Mucosa of stomach (tissue), 1 donor: ENCODE data around the gene PIGM.
"Not testable (repeated sequence)": the region's sequence is repeated elsewhere in the genome, so short reads cannot be mapped to it uniquely, and the experiment has no call there.

Experiments used
- H3K27me3 ChIP-seq: one replicate; pipeline ENCODE4 v1.7.0; 2013; ENCODE audit warnings: mild to moderate bottlenecking, low read length; ENCODE audit not compliant: control insufficient read depth, insufficient read depth
- H3K36me3 ChIP-seq: one replicate; pipeline ENCODE4 v1.7.0; 2013; ENCODE audit warnings: low read length; ENCODE audit not compliant: control insufficient read depth, insufficient read depth
- H3K4me1 ChIP-seq: one replicate; pipeline ENCODE4 v1.7.0; 2013; ENCODE audit warnings: mild to moderate bottlenecking, low read length; ENCODE audit not compliant: control insufficient read depth, insufficient read depth
- H3K4me3 ChIP-seq: one replicate; pipeline ENCODE4 v1.7.0; 2013; ENCODE audit warnings: low read length
- H3K9ac ChIP-seq: one replicate; pipeline ENCODE4 v1.7.0; 2013; ENCODE audit warnings: mild to moderate bottlenecking, low read length, moderate library complexity
- H3K9me3 ChIP-seq: one replicate; pipeline ENCODE4 v1.7.0; 2013; ENCODE audit warnings: mild to moderate bottlenecking, low read length, moderate library complexity; ENCODE audit not compliant: control insufficient read depth
- donor health status: Pancreatic carcinoma.

The PIGM gene

DNA sequence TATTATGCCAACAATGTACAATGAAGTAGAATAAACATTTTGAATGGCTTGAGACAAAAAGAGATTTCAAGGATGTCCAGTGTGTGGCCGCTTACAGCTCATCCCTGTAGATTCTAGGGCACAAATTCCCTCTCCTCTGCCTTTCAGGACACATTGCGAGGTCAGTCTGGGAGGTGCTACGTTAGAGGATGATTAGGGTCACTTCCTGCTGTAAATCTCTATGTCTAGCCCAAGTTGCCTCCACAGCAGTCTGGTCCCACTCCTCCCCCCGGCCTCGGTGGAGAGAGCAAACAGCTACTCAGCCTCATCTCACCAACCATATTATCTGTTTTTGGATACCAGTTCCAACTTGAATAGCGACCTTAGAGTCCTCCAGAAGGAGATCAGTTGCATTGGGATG lies 21.1 kb upstream of the PIGM start:
- Histone ChIP-seq H3K4me3 (no peak overlapping the region), H3K27me3 (peaks cover 13% of the 10 kb centered on the region), H3K9me3 (no peaks in the 10 kb centered on the region), H3K36me3 (no peaks in the 10 kb centered on the region), H3K9ac (no peak overlapping the region), H3K4me1 (no peaks in the 10 kb centered on the region)

DNA sequence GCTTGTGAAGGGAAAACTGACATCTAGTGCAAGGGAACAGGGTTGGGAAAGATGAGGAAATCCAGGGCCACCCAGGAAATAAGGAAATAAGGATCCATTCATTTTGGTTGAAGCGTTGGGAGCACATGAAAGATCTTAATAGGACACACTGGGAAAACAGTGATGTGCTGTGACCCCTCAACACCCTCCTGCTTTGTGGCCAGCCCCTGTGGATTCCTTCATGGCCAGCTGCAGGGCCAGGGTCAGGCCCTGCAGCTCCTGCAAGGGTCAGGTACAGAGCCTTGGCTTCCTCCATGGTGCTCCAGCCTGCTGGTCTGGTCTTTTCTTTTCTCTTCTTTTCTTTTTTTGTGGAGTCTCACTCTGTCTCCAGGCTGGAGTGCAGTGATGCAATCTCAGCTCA lies 18.8 kb upstream of the PIGM start:
- Histone ChIP-seq H3K4me3 (no peak overlapping the region), H3K36me3 (no peaks in the 10 kb centered on the region), H3K9ac (no peak overlapping the region), H3K4me1 (peaks cover 8% of the 10 kb centered on the region), H3K27me3 (peaks cover 19% of the 10 kb centered on the region), H3K9me3 (no peaks in the 10 kb centered on the region)

DNA sequence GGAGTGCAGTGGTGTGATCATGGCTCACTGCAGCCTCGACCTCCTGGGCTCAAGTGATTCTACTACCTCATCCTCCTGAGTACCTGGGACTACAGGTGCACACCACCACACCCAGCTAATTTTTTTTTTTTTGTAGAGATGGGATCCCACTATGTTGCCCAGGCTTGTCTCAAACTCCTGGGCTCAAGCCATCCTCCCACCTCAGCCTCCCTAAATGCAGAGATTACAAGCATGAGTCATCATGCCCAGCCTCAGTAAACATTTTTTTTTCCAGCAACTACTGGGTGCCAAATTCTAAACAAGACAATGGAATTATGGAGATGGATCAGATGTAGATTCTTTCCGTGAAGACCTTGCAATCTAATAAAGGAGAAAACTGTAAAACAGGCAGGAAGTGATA lies 18.4 kb upstream of the PIGM start:
- H3K4me3 ChIP-seq, H3K9ac ChIP-seq, H3K4me1 ChIP-seq: not testable (repeated sequence)

DNA sequence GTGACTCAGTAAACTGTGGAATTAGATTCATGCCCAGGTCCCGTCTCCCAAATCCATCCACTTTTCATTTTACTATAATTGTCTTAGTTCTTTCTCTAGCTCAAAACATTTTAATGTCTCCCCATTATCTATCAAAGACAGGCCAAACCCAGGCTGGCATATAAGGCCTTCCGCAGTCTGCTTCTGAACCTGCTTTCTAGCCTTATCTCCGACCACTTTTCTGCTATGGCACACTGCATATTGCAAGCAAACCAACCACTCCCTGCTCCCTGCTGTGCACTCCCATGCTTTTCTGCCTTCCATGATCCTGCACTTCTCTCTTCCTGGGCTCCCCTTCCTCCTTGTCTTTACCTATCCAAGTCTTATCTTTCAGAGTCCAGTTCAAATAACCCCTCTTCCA lies 17.3 kb upstream of the PIGM start:
- Histone ChIP-seq H3K9ac (no peak overlapping the region), H3K9me3 (no peaks in the 10 kb centered on the region), H3K4me3 (no peak overlapping the region), H3K36me3 (no peaks in the 10 kb centered on the region), H3K4me1 (peaks cover 8% of the 10 kb centered on the region), H3K27me3 (peaks cover 19% of the 10 kb centered on the region)

More for the DNA sequence above, 18.4 kb upstream of the PIGM start:
- H3K27me3 ChIP-seq = peaks cover 19% of the 10 kb centered on the region
- not testable (repeated sequence) for H3K9me3 ChIP-seq, H3K36me3 ChIP-seq

DNA sequence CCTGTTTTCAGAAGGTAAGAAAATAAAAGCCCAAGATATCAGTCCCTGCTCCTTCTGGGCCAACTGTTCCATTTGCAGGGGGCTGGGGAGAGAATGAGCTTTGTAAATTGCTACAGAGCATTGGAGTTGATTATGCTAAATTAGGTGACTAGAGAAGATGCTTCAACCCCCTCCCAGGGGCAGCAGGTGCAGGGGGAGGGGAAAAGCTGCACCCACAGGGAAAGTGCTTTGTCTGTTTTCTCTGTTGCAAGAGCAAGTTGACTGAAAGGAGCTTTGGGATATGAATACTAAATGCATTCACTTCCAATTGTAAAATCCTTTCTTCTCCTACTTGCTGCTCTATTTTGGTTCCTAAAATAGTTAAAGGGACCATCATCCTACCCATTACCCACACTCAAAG lies 16.5 kb upstream of the PIGM start:
- Histone ChIP-seq H3K27me3 (peaks cover 13% of the 10 kb centered on the region), H3K9ac (no peak overlapping the region), H3K4me3 (no peak overlapping the region), H3K9me3 (no peaks in the 10 kb centered on the region), H3K4me1 (peaks cover 8% of the 10 kb centered on the region), H3K36me3 (no peaks in the 10 kb centered on the region)

DNA sequence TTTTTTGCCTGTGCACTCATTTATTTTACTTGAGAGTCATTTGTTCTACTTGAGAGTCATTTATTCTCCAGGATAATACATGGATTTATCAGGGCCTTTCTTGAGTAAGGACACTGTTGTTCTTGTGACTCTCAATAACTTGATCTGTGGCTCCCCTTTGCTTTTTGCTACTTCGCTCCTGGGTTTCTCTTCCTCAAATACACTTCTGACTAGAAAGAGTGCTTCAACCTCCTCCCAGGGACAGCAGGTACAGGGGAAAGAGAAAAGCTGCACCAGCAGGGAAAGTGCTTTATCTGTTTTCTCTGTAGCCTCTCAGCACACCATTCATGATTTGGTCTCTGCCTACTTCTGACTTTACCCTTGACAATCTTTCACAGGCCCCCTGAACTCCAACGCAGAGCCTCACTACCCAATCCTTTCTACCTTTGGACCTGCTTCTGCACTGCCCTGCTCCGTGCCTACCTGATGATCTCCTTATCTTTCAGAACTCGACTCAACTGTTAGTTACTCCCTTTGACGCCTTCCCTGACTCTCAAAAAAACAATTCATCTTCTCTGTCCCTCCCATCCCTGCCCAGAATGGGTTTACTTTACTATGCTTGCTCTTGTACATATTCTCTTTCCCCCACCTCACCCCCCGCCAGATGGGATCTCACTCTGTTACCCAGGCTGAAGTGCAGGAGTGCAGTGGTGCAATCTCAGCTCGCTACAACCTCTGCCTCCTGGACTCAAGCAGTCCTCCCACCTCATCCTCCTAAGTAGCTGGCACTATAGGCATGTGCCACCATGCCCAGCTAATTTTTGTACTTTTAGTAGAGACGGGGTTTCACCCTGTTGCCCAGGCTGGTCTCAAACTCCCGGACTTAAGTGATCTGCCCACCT lies 15.6 kb upstream of the PIGM start:
- H3K36me3 ChIP-seq = no peaks in the 10 kb centered on the region
- no peaks in the 10 kb centered on the region for H3K9me3 ChIP-seq
- peaks cover 8% of the 10 kb centered on the region for H3K4me1 ChIP-seq
- no peak overlapping the region for H3K4me3 ChIP-seq
- H3K9ac ChIP-seq = peak overlapping the region; percentile 8
- peaks cover 9% of the 10 kb centered on the region for H3K27me3 ChIP-seq

DNA sequence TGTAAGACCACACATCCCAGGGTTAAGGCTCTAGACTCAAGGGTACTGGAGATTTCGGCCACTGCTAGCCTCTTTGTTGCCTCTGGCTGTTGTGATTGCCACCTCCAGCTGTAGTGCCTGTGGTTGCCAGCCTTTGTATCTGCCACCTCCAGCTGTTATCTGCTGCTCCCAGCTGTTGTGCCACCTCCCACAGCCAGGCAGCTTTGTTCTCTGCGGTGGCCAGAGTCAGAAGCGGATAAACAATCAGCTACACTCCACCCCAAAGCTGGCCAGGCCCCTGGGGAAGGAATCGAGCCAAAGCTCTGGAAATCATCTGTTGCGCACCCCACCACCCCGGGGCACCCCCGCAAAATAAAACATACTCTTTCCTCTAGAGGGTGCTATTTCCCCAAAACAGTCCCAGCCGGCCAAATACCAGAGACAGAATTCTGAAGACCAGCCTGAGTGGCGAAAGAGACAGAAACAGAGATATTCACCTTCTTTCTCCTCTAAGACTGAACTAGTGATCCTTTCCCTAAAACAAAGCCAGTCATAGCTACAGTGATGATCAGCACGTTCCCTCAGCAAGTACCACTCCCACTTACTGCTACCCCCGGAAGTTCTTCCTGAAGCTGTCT lies 14.8 kb upstream of the PIGM start:
- Histone ChIP-seq H3K27me3 (peaks cover 6% of the 10 kb centered on the region), H3K4me1 (peaks cover 8% of the 10 kb centered on the region), H3K4me3 (no peak overlapping the region), H3K9ac (peak overlapping the region; percentile 8), H3K36me3 (no peaks in the 10 kb centered on the region), H3K9me3 (no peaks in the 10 kb centered on the region)

DNA sequence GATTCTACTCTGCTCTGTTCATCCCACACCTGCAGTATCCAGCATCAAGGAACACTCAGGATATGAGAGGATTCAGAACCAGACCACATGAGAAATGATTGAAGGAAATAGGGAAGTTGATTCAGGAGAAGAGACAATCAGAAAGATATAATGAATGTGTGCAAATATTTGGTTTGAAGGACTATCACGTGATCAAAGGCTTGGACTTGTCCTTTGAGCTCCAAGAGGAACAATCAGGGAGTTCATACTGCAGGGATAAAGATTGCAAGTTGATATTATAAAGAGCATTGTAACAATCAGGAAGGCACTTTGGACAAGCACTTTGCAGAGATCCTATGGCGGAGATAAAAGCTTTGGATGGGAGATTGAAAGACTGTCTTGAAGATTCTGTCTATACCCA lies 13.9 kb upstream of the PIGM start:
- Histone ChIP-seq H3K9ac (no peak overlapping the region), H3K4me3 (no peak overlapping the region), H3K27me3 (peaks cover 6% of the 10 kb centered on the region), H3K36me3 (no peaks in the 10 kb centered on the region), H3K9me3 (no peaks in the 10 kb centered on the region), H3K4me1 (peaks cover 8% of the 10 kb centered on the region)

DNA sequence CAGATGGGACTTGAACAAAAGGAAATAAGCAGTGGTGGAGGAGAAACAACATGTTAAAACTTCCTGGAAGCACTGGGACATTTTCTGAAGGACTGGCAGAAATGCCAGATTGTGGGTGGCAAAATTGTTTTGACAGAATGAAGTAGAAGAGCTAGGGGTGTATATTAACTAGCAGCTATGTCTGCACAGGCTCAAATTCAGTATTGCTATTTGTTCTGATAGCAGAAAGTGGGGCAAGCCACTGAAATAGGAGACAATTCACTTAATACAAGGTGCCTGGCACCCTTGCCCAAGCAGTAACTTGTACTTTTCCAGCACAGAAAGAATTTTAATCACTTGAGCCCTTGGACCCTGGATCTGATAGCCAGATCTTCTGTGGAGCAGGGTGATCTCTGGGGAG lies 11.8 kb upstream of the PIGM start:
- Histone ChIP-seq H3K4me1 (peaks cover 8% of the 10 kb centered on the region), H3K4me3 (no peak overlapping the region), H3K36me3 (no peaks in the 10 kb centered on the region), H3K9ac (no peak overlapping the region), H3K27me3 (peaks cover 6% of the 10 kb centered on the region), H3K9me3 (no peaks in the 10 kb centered on the region)

DNA sequence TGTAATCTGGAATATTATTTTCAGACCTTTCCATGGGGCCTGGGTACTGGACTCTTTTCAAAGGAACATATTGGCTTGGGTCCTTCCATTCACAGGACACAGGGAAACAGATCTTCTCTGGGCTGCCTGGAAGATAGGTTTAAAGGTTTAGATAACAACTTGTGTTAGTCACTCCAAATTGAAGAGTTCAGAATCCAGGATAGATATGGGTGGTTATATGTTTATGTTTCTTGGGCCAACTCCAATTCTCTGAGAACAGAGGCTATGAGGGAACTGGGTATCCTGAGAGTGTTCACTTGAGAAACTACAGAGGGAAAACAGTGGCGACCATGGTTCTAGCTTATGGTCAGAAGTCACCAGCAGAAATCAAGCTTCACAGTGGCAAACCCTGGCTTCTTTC lies 8.7 kb upstream of the PIGM start:
- Histone ChIP-seq H3K36me3 (no peaks in the 10 kb centered on the region), H3K4me1 (no peaks in the 10 kb centered on the region), H3K9me3 (no peaks in the 10 kb centered on the region), H3K9ac (no peak overlapping the region), H3K4me3 (no peak overlapping the region), H3K27me3 (no peaks in the 10 kb centered on the region)

DNA sequence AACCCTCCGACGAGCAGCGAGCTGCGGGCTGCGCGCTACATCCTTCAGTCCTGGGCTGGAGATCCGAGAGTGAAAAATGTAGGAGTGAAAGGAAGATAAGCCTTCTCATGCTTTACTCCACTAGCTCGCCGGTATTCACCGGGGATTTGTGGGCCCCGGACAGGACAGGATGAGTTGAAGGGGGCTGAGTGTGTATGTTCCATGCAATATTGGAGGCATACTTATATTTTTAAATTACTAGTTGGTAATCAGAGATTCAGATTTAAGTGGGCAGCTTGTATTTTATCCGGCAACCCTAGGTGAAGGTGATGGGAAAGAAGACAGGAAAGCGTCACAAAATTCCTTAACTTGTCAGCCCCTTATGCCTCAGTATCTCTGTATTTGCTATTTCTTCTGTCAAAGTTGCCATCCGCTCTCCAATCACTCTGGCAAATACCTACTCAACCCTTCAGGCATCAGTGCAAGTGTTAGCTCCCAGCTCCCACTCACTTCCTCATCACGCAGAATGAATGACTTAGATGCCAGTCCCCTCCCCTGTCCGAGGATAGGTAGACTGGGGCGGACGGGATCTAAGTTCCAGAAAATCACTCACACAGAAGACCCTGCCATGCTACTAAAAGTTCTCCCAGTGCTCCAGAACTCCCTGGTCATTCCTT lies 503 bp upstream of the PIGM start:
- Histone ChIP-seq H3K4me1 (no peaks in the 10 kb centered on the region), H3K9me3 (no peaks in the 10 kb centered on the region), H3K27me3 (no peaks in the 10 kb centered on the region), H3K36me3 (no peaks in the 10 kb centered on the region), H3K4me3 (peak overlapping the region; percentile 74), H3K9ac (peak overlapping the region; percentile 73)

DNA sequence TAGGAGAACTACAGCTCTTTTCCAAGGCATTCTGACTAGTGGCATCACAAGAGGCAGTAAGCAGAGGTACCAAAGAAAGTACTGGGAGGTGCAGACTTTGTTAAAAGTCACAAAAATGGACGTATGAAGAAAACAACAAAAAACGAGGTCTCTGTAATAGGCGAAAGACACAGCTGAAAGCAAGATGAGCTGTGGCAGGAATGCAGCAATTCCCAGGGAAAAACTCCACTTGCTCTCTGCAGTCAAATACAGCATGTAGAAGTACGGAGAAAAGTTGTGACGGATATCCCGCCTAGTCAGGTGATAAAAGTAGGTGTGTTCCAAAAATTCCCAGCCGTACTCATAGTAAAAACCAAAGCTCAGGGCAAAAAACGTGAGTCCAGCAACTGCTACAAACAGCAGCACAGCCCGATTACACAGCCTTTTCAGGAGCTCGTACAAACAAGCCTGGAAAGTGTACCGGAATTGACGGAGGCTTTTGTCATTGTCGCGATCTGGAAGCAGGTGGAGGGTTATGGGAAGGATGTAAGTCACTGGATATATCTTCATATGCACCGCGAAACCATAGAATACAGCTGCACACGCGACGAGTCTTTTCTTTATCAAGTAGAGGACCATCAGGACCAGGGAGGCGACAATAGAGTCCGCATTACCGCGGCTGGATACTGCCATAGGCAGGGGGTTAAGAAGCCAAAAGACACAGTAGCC lies 979 bp downstream of the PIGM start:
- peak overlapping the region; percentile 74 for H3K4me3 ChIP-seq
- no peaks in the 10 kb centered on the region for H3K36me3 ChIP-seq
- H3K9me3 ChIP-seq = no peaks in the 10 kb centered on the region
- H3K27me3 ChIP-seq = no peaks in the 10 kb centered on the region
- H3K4me1 ChIP-seq = no peaks in the 10 kb centered on the region
- H3K9ac ChIP-seq = peak overlapping the region; percentile 73
